ENCODE results near the gene GTF2F1. TPM values are rescaled to one million over a fixed set of nuclear protein-coding genes. Genes with fewer than 3 reads are reported as not detected.

GTF2F1 gene
- total RNA-seq, 4 donors from 2014 or later = 28.5 to 50.3 (median 38.6) TPM

- no peak for DNase-seq (ENCODE audit: low spot score)
- no peak for TF ChIP-seq CTCF (IDR thresholded peaks at IDR 0.05)
- no peak for ATAC-seq (ENCODE audit: low FRiP score)
Observed at GRCh38 chr19:6381030-6381750, 11.8 kb downstream of the GTF2F1 start.

- no peak for TF ChIP-seq CTCF (IDR thresholded peaks at IDR 0.05)
- DNase-seq (ENCODE audit: low spot score) (no peak), ATAC-seq (ENCODE audit: low FRiP score) (no peak)
Observed at GRCh38 chr19:6379744-6380143, 13.2 kb downstream of the GTF2F1 start.

- no peak for TF ChIP-seq CTCF (IDR thresholded peaks at IDR 0.05)
- DNase-seq (ENCODE audit: low spot score) (no peak), ATAC-seq (ENCODE audit: low FRiP score) (no peak)
Observed at GRCh38 chr19:6378486-6378885, 14.5 kb downstream of the GTF2F1 start.

- DNase-seq (ENCODE audit: low spot score) = no peak
- no peak for ATAC-seq (ENCODE audit: low FRiP score)
- no peak for TF ChIP-seq CTCF (IDR thresholded peaks at IDR 0.05)
Observed at GRCh38 chr19:6378041-6378440, 14.9 kb downstream of the GTF2F1 start.

- no peak for ATAC-seq (ENCODE audit: low FRiP score)
- TF ChIP-seq CTCF (IDR thresholded peaks at IDR 0.05) = no peak
Observed at GRCh38 chr19:6376512-6377190, 16.3 kb downstream of the GTF2F1 start.

GRCh38 chr19:6375411-6376010 lies 17.5 kb downstream of the GTF2F1 start, which contains the start of gene PSPN:
PSPN (minus strand) TSS chr19:6375933; CDS start chr19:6375849, 84 bp downstream.
- ATAC-seq (ENCODE audit: low FRiP score) = no peak
- TF ChIP-seq CTCF (IDR thresholded peaks at IDR 0.05) = no peak
- DNase-seq (ENCODE audit: low spot score) = no peak

More at GRCh38 chr19:6376512-6377190, 16.3 kb downstream of the GTF2F1 start:
- DNase-seq (ENCODE audit: low spot score) = no peak
